Mucosa of stomach (tissue), 1 donor: ENCODE results near the gene CARD11.

ENCODE experiments used
- H3K27me3 ChIP-seq: one replicate; pipeline ENCODE4 v1.7.0; 2013; ENCODE audit warnings: mild to moderate bottlenecking, low read length; ENCODE audit not compliant: control insufficient read depth, insufficient read depth
- H3K36me3 ChIP-seq: one replicate; pipeline ENCODE4 v1.7.0; 2013; ENCODE audit warnings: low read length; ENCODE audit not compliant: control insufficient read depth, insufficient read depth
- H3K4me1 ChIP-seq: one replicate; pipeline ENCODE4 v1.7.0; 2013; ENCODE audit warnings: mild to moderate bottlenecking, low read length; ENCODE audit not compliant: control insufficient read depth, insufficient read depth
- H3K4me3 ChIP-seq: one replicate; pipeline ENCODE4 v1.7.0; 2013; ENCODE audit warnings: low read length
- H3K9ac ChIP-seq: one replicate; pipeline ENCODE4 v1.7.0; 2013; ENCODE audit warnings: mild to moderate bottlenecking, low read length, moderate library complexity
- H3K9me3 ChIP-seq: one replicate; pipeline ENCODE4 v1.7.0; 2013; ENCODE audit warnings: mild to moderate bottlenecking, low read length, moderate library complexity; ENCODE audit not compliant: control insufficient read depth
- donor health status: Pancreatic carcinoma.

Gene CARD11

DNA sequence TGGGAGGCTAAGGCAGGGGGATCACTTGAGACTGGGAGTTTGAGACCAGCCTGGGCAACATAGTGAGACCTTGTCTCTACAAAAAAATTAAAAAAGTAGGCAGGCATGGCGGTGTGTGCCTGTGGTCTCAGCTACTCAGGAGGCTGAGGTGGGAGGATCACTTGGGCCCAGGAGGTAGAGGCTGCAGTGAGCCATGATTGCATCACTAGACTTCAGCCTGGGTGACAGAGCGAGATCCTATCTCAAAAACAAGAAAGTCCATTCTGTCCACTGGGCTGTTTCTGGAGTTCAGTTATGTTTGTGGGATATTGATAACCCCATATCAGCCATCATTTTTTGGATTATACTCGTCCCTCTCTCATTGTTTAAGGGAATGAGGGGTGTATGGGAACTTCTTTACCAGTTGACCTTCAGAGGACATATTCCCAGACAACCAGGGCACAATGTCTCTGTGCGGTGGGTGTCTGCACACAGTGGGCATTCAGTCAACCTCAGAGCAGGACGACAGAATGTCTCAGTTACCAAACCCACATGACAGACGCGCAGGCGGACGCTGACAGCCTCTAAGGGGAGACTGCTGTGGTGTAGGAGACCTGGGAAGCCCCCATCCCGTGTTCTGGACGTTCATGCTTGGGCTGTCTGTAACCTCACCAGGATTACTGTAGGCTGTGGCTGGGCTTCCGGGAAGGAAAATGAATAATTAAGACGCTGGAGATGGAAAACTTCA, 69.4 kb downstream of the CARD11 start:
- no peak overlapping the region for H3K4me3 ChIP-seq
- no peak overlapping the region for H3K9ac ChIP-seq
- H3K27me3 ChIP-seq = no peaks in the 10 kb centered on the region
- no peaks in the 10 kb centered on the region for H3K36me3 ChIP-seq
- no peaks in the 10 kb centered on the region for H3K9me3 ChIP-seq
- H3K4me1 ChIP-seq = peaks cover 5% of the 10 kb centered on the region

DNA sequence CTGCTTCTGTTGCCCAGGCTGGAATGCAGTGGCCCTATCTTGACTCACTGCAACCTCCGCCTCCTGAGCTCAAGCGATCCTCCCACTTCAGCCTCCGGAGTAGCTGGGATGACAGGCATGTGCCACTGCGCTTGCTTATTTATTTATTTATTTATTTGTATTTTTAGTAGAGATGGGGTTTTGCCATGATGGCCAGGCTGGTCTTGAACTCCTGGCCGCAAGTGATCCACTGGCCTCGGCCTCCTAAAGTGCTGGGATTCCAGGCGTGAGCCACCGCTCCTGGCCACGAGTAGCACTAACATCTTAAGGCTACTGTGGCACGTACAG, 70.9 kb downstream of the CARD11 start:
- Histone ChIP-seq H3K27me3 (no peaks in the 10 kb centered on the region), H3K9ac (no peak overlapping the region), H3K4me1 (no peaks in the 10 kb centered on the region), H3K4me3 (no peak overlapping the region), H3K36me3 (no peaks in the 10 kb centered on the region), H3K9me3 (no peaks in the 10 kb centered on the region)

DNA sequence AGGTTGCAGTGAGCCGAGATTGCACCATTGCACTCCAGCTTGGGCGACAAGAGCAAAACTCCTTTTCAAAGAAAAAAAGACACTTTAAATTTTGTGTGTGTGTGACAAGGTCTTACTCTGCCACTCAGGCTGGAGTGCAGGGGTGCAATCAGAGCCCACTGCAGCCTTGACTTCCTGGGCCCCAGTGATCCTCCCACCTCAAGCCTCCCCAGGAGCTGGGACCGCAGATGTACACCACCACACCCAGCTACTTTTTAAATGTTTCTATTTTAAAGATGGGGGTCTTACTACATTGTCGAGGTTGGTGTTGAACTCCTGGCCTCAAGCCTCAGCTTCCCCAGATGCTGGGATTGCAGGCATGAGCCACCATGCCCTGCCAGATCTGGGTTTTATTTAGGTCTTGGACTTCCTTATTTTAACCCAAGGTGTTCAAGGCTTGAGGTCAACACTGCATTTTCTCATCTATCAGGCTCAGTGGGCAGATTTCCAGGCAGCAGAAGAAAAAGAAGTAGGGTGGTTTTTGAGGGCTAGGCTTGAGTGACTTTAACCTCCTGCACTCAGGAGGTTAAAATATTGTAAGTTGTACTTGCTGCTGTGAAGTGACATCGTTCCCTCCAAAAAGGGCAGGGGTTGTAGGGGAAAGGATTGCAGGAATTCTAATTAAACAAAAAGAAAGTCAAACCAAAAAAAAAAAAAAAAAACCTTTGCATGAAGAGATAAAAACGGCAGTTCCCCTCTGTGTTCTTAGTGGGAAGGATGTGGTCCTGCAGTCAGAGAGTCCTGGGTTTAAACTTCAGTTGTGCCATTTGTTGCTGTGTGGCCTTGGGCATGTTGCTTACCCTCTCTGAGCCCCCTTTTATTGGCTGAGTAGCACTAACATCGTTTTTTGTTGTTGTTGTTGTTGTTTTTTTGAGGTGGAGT, 71.5 kb downstream of the CARD11 start:
- Histone ChIP-seq H3K27me3 (no peaks in the 10 kb centered on the region), H3K36me3 (no peaks in the 10 kb centered on the region), H3K9me3 (no peaks in the 10 kb centered on the region), H3K4me3 (no peak overlapping the region), H3K4me1 (no peaks in the 10 kb centered on the region), H3K9ac (no peak overlapping the region)

DNA sequence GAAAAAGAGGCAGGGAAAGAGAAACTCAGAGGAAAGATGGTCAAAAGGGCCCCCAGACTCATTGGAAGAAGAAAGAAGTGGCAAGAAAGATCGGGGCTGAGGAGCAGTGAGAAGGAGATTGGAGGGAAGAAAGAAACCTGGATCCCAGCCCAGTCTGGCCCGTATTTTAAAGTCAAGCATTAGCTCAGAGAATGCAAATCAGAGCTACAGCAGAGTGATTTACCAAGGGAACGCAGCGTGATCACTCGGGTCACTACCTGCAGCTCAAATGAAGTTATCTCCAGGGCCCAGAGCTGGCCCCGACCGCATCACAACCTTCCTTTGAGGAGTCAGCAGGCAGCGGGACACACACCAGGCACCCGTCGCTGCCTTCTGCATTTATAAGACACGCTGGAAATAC, 72.8 kb downstream of the CARD11 start:
- no peaks in the 10 kb centered on the region for H3K9me3 ChIP-seq

DNA sequence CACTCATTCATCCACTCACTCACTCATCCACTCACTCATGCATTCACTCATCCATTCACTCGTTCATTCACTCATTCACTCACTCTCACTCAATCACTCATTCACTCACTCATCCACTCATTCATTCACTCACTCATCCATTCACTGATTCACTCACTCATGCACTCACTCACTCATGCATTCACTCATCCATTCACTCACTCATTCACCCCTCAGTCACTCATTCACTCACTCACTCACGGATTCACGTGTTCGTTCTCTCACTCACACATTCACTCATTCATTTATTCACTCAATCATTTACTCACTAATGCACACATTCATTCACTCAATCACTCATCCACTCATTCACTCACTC, 73.4 kb downstream of the CARD11 start:
- Histone ChIP-seq H3K27me3 (no peaks in the 10 kb centered on the region), H3K9ac (no peak overlapping the region), H3K9me3 (no peaks in the 10 kb centered on the region)

More for the DNA sequence above, 72.8 kb downstream of the CARD11 start:
- no peaks in the 10 kb centered on the region for H3K36me3 ChIP-seq
- H3K27me3 ChIP-seq = no peaks in the 10 kb centered on the region
- H3K4me1 ChIP-seq = no peaks in the 10 kb centered on the region
- no peak overlapping the region for H3K4me3 ChIP-seq
- no peak overlapping the region for H3K9ac ChIP-seq

DNA sequence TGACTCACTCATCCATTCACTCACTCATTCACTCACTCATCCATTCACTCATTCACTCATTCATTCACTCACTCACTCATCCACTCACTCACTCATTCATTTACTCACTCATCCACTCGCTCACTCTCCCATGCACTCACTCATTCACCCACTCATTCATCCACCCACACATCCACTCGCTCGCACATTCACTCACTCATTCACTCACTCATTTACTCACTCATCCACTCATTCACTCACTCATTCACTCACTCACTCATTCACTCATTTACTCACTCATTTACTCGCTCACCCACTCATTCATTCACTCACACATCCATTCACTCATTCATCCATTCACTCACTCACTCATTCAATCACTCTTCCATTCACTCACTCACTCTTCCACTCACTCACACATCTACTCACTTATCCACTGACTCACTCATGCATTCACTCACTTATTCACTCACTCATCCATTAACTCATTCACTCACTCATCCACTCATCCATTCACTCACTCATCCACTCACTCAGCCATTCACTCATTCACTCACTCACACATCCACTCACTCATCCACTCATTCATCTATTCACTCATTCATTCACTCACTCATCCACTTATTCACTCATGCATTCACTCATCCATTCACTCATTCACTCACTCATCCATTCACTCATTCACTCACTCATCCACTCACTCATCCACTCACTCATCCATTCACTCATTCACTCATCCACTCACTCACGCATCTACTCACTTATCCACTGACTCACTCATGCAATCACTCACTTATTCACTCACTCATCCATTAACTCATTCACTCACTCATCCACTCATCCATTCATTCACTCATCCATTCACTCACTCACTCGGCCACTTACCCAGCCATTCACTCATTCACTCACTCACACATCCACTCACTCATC, 74.0 kb downstream of the CARD11 start:
- Histone ChIP-seq H3K36me3 (no peaks in the 10 kb centered on the region), H3K27me3 (no peaks in the 10 kb centered on the region), H3K4me1 (no peaks in the 10 kb centered on the region), H3K9ac (no peak overlapping the region), H3K9me3 (no peaks in the 10 kb centered on the region), H3K4me3 (no peak overlapping the region)

More for the DNA sequence above, 73.4 kb downstream of the CARD11 start:
- Histone ChIP-seq H3K36me3 (no peaks in the 10 kb centered on the region), H3K4me1 (no peaks in the 10 kb centered on the region), H3K4me3 (no peak overlapping the region)

DNA sequence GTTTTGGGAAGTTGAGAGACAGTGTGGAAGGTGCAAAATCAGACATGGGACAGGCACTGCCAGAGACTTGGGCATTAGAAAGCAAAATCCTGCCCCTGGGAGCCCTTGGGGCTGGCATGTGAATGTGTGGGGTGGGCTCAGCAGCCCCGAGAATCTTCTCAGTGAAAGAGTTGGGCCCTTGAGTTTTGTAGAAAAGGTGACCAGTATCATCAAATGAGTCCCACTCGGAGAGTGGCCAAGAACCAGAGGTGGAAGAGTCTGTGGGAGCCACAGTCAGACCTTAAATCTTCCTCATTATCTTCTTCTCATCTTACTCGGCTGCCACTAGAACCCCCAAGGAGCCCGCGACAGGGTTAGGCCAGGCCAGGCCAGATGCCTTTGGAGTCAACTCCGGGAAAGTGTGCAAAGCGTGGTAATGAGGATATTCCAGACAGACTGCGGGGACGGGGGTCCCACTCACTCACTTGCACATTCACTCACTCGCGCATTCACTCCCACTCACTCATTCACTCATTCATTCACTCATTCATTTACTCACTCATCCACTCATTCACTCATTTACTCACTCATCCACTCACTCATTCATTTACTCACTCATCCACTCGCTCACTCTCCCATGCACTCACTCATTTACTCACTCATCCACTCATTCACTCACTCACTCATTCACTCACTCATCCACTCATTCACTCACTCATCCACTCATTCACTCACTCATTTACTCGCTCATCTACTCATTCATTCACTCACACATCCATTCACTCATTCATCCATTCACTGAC, 74.9 kb downstream of the CARD11 start:
- Histone ChIP-seq H3K27me3 (no peaks in the 10 kb centered on the region), H3K36me3 (no peaks in the 10 kb centered on the region), H3K9me3 (no peaks in the 10 kb centered on the region), H3K4me3 (no peak overlapping the region), H3K9ac (no peak overlapping the region), H3K4me1 (no peaks in the 10 kb centered on the region)

DNA sequence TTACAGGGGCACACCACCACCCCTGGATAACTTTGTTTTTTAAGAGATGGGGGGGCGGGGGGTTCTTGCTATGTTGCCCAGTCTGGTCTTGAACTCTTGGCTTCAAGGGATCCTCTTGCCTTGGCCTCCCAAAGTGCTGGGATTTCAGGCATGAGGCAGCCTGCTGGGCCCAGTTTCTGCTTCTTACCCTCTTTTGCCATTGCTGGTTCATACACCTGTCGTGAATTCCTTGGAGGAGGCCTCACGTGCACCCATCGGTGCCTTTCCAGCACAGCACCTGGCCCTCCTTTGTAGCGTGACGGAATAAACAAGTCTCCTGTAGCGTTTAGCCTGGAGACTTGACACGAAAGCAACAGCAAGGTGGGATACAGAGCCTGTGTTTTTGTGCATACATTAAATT, 75.5 kb downstream of the CARD11 start:
- no peaks in the 10 kb centered on the region for H3K9me3 ChIP-seq
- no peaks in the 10 kb centered on the region for H3K36me3 ChIP-seq
- H3K9ac ChIP-seq = no peak overlapping the region
- H3K27me3 ChIP-seq = no peaks in the 10 kb centered on the region
- no peaks in the 10 kb centered on the region for H3K4me1 ChIP-seq
- no peak overlapping the region for H3K4me3 ChIP-seq

DNA sequence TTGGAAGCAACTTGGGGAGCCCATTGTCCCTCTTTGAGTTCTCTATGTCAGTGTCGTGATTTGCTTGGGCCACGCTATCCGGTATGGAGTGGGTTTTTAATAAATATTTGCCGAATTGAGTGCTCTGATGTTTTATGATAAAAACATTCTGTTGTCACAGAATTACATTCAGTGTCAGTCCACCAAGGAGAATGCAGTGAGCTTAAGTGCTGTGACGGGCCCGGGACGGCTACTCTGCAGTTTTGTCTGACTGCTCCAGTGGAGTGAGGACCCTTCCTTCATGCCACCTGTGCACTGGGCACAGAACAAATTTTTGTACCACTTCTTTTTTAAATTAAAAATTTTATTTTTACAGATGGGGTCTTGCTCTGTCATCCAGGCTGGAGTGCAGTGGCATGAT, 76.0 kb downstream of the CARD11 start:
- Histone ChIP-seq H3K27me3 (no peaks in the 10 kb centered on the region), H3K36me3 (no peaks in the 10 kb centered on the region), H3K4me3 (no peak overlapping the region), H3K4me1 (no peaks in the 10 kb centered on the region), H3K9ac (no peak overlapping the region), H3K9me3 (no peaks in the 10 kb centered on the region)

DNA sequence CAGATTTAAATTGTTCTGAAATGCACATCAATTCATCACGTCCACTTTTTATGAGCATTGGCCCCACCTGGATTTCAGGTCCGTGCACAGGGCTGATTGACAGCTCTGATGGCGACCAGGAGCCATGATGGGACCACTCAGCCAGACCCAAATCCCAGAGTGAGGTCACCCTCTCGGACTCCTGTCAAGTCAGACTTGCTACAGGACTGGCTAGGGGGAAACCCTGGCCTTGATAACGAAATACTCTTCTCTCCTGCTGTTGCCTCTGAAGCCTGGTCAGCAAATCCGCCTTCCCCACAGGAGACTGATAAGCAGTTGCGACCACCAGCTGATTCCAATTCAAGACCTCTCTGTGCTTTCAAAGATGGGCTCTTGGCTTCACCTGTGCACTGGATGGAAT, 76.4 kb downstream of the CARD11 start:
- Histone ChIP-seq H3K4me3 (no peak overlapping the region), H3K27me3 (no peaks in the 10 kb centered on the region), H3K36me3 (no peaks in the 10 kb centered on the region), H3K9me3 (no peaks in the 10 kb centered on the region), H3K4me1 (no peaks in the 10 kb centered on the region), H3K9ac (no peak overlapping the region)

DNA sequence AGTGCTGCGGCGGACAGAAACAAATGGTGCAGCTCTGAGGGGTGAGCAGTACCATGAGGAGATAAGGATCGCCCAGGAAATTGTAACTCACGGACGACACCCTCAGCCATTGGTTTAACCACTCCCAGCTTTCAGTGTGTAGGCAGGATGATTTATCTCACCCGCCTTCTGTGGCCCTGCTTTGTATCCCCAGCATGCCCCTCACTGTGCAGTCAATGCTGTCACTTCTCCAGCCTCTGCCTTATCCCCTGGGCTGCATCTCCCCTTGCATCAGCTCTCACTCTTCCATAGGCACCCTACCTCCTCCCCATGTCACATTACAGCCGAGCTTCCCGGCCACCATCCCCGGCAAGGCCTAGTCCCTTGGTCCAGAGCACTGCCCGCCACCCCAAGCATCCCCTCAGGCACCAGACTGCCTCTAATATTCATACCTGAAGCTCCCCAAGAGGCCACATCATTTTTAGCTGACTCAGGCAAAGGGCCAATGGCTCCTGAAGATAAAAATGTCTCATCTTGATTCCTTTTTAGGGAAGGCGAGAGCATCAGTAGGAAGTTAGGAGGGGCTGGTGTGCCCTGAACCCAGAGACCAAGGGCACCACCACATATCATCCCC, 77.1 kb downstream of the CARD11 start:
- H3K27me3 ChIP-seq = no peaks in the 10 kb centered on the region
- H3K4me3 ChIP-seq = no peak overlapping the region
- H3K4me1 ChIP-seq = no peaks in the 10 kb centered on the region
- H3K9ac ChIP-seq = no peak overlapping the region
- no peaks in the 10 kb centered on the region for H3K9me3 ChIP-seq
- no peaks in the 10 kb centered on the region for H3K36me3 ChIP-seq
